ENCODE data around the gene POLR1A.

Gene POLR1A

GRCh38 chr2:86079981-86080911 is 25.4 kb downstream of the POLR1A start:
- peak; percentile 95 for ATAC-seq

DNA sequence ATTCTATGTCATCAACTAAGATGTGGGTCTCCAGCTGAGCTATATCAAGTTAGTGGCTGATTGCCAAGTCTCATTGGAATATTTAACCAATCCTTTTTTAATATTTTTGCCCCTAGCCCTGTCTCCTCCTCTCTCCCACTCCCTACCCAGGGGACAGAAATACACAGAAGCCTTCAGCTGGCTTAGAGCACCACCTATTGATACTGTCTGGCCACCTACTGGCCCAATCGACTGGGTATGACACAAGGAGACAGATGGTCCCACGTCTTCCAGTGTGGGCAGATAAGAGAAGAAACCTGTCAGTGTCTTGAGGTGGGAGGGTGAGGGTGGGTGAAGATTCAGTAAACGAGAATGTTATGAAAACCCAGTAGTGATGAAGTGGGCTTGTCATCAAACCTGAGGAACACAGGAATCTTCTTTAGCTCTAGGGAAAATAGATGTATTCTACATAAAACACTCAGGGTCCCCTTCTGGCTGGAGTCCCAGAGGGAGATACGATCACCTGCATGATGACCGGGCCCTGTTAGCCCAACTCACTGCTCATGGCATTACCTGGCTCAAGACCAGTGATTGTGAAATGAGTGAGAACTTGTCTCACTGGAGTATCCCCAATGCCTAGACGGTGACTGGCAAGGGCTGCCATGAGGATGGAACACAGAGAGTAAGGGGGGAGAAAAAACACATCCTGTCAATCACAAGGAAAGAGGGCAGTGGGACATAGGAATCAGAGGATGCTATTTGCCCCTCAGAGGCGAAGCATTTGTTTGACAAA is 26.7 kb downstream of the POLR1A start:
- ATAC-seq: peak; percentile 87
- TF ChIP-seq PPARA (CRISPR knock-in tag; IDR thresholded peaks at IDR 0.05; ENCODE audit: borderline replicate concordance) (no peak), ZC3H10 (CRISPR knock-in tag; IDR thresholded peaks at IDR 0.05) (no peak), ISL1 (CRISPR knock-in tag; IDR thresholded peaks at IDR 0.05) (no peak), OSR1 (CRISPR knock-in tag; IDR thresholded peaks at IDR 0.05) (no peak), RARB (CRISPR knock-in tag; IDR thresholded peaks at IDR 0.05) (no peak), SNAI2 (CRISPR knock-in tag; IDR thresholded peaks at IDR 0.05) (no peak), TSHZ2 (CRISPR knock-in tag; IDR thresholded peaks at IDR 0.05) (no peak), ZNF565 (CRISPR knock-in tag; conservative IDR thresholded peaks at IDR 0.05; ENCODE audit: low read depth) (no peak), TCF4 (CRISPR knock-in tag; IDR thresholded peaks at IDR 0.05; ENCODE audit: borderline replicate concordance) (no peak), ESRRG (CRISPR knock-in tag; IDR thresholded peaks at IDR 0.05) (no peak)
- TF ChIP-seq, protein P1, sequence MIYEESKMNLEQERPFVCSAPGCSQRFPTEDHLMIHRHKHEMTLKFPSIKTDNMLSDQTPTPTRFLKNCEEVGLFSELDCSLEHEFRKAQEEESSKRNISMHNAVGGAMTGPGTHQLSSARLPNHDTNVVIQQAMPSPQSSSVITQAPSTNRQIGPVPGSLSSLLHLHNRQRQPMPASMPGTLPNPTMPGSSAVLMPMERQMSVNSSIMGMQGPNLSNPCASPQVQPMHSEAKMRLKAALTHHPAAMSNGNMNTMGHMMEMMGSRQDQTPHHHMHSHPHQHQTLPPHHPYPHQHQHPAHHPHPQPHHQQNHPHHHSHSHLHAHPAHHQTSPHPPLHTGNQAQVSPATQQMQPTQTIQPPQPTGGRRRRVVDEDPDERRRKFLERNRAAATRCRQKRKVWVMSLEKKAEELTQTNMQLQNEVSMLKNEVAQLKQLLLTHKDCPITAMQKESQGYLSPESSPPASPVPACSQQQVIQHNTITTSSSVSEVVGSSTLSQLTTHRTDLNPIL (CRISPR knock-in tag; IDR thresholded peaks at IDR 0.05; ENCODE audit: low read depth): no peak
- TF ChIP-seq, protein P2, sequence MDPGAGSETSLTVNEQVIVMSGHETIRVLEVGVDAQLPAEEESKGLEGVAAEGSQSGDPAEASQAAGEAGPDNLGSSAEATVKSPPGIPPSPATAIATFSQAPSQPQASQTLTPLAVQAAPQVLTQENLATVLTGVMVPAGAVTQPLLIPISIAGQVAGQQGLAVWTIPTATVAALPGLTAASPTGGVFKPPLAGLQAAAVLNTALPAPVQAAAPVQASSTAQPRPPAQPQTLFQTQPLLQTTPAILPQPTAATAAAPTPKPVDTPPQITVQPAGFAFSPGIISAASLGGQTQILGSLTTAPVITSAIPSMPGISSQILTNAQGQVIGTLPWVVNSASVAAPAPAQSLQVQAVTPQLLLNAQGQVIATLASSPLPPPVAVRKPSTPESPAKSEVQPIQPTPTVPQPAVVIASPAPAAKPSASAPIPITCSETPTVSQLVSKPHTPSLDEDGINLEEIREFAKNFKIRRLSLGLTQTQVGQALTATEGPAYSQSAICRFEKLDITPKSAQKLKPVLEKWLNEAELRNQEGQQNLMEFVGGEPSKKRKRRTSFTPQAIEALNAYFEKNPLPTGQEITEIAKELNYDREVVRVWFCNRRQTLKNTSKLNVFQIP (CRISPR knock-in tag; IDR thresholded peaks at IDR 0.05; ENCODE audit: borderline replicate concordance, low read depth): no peak

More at GRCh38 chr2:86079981-86080911, 25.4 kb downstream of the POLR1A start:
- TF ChIP-seq ZNF8 (CRISPR knock-in tag; IDR thresholded peaks at IDR 0.05) (no peak), ZNF70 (CRISPR knock-in tag; IDR thresholded peaks at IDR 0.05) (no peak)

- ATAC-seq: no peak
- TF ChIP-seq BACH2 (CRISPR knock-in tag; IDR thresholded peaks at IDR 0.05; ENCODE audit: borderline replicate concordance) (no peak), GLIS3 (CRISPR knock-in tag; IDR thresholded peaks at IDR 0.05) (no peak), PATZ1 (CRISPR knock-in tag; IDR thresholded peaks at IDR 0.05; ENCODE audit: borderline replicate concordance) (no peak), ZNF70 (CRISPR knock-in tag; IDR thresholded peaks at IDR 0.05) (no peak), ISL1 (CRISPR knock-in tag; IDR thresholded peaks at IDR 0.05) (no peak)
These were observed 29.8 kb downstream of the POLR1A start for GRCh38 chr2:86075886-86076285.

DNA sequence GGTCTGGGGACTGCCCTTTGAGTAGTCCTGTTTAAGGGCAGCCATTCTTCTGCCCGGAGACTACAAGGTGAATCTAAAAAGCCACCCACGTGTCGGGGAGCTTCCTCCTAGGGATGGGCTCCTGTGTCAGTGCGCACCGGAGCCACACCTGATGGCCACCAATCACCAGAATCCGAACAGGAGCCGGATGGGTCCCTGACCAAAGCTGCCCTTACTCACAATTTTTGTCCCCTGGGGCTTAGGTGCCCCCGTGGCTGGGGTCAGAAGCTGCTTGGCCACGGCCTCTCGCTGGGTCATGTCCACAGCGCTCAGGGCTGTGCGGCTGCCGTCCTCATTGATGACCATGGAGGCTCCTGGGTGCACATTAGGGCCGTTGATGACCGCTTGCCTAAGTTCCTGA is 30.9 kb downstream of the POLR1A start:
- ATAC-seq: no peak
- no peak for TF ChIP-seq RARB (CRISPR knock-in tag; IDR thresholded peaks at IDR 0.05)
- no peak for TF ChIP-seq ARNTL (CRISPR knock-in tag; IDR thresholded peaks at IDR 0.05; ENCODE audit: borderline replicate concordance, low read depth)
- TF ChIP-seq PPARA (CRISPR knock-in tag; IDR thresholded peaks at IDR 0.05; ENCODE audit: borderline replicate concordance): no peak
- TF ChIP-seq PATZ1 (CRISPR knock-in tag; IDR thresholded peaks at IDR 0.05; ENCODE audit: borderline replicate concordance): no peak
- no peak for TF ChIP-seq ZFP30 (CRISPR knock-in tag; IDR thresholded peaks at IDR 0.05)
- TF ChIP-seq TCF4 (CRISPR knock-in tag; IDR thresholded peaks at IDR 0.05; ENCODE audit: borderline replicate concordance): no peak
- no peak for TF ChIP-seq TSHZ2 (CRISPR knock-in tag; IDR thresholded peaks at IDR 0.05)

All from SK-N-SH treated with all-trans-retinoic acid at 6 μM for 48 hours (cell line).